Esophagus muscularis mucosa (tissue), 3 donors: Measurements from ENCODE around the gene DRD1.

Source experiments
- EP300 ChIP-seq: sonication (generic); formaldehyde crosslinking; IDR thresholded peaks from one replicate; pipeline ENCODE4 v1.6.1; 2017; ENCODE audit warnings: antibody characterized with exemption
- TF ChIP-seq, protein P1 (sequence below), 3 experiments: fragments of 200-600 bp in 2 of 3; fragments of 450-650 bp in 1 of 3; sonication (generic) in 2 of 3; IDR thresholded peaks; one replicate each; pipeline ENCODE4 v1.5.1; 2017 to 2019; ENCODE audit warnings: antibody characterized with exemption in 3 of 3, mild to moderate bottlenecking in 2 of 3, moderate library complexity in 1 of 3

DNA sequence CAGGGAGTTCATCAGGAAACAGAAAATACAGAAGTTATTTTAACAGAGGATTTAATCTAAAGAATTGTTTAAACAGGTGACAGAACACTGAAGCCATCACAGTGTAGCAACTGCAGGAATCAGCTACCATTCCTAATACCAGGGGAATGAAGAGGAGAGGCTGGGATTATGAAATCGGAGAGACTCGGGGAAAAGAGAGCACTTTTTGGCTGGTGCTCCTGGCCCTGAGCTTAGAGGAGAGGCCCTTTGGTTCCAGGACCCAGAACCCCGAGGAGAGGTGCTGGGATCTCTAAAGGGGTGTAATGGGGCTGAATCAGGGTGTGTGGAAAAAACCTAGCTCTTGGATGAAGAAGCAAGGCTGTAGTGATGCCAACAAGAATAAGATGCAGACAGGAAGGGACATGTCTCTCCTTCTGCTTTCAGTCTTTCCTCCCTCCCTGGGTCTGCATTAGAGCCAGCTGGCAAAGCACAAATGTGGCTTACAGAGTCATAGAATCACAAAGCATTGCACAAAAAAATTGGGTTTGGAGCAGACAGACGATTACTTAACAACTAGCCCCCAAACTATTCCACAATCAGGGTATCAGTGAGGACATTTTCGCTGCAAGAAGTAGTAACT is 22.8 kb upstream of the DRD1 start:
- TF ChIP-seq, protein P1, sequence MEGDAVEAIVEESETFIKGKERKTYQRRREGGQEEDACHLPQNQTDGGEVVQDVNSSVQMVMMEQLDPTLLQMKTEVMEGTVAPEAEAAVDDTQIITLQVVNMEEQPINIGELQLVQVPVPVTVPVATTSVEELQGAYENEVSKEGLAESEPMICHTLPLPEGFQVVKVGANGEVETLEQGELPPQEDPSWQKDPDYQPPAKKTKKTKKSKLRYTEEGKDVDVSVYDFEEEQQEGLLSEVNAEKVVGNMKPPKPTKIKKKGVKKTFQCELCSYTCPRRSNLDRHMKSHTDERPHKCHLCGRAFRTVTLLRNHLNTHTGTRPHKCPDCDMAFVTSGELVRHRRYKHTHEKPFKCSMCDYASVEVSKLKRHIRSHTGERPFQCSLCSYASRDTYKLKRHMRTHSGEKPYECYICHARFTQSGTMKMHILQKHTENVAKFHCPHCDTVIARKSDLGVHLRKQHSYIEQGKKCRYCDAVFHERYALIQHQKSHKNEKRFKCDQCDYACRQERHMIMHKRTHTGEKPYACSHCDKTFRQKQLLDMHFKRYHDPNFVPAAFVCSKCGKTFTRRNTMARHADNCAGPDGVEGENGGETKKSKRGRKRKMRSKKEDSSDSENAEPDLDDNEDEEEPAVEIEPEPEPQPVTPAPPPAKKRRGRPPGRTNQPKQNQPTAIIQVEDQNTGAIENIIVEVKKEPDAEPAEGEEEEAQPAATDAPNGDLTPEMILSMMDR (IDR thresholded peaks at IDR 0.05) = no peak
- TF ChIP-seq EP300 = no peak
